ENCODE measurements around the gene BTBD19.
A peak's percentile ranks its signal among the peaks of the same experiment; 100 is the strongest.
"Not testable (repeated sequence)": the region's sequence is repeated elsewhere in the genome, so short reads cannot be mapped to it uniquely, and the experiment has no call there.

Gene BTBD19

GRCh38 chr1:44784094-44785028, 24.0 kb upstream of the BTBD19 start:
- H3K9ac ChIP-seq (ENCODE audit: low read depth, low read length), result peak overlapping the region; percentile 58

GRCh38 chr1:44785029-44785380, 23.3 kb upstream of the BTBD19 start:
- Histone ChIP-seq H3K36me3 (ENCODE audit: insufficient read depth, low read length) (no peaks in the 10 kb centered on the region; the same call in 1 of the 2 replicates), H3K4me1 (ENCODE audit: insufficient read depth, low read length) (peaks cover 21% of the 10 kb centered on the region), H3K9me3 (ENCODE audit: control insufficient read depth, insufficient read depth, low read length) (no peaks in the 10 kb centered on the region), H3K9ac (ENCODE audit: low read depth, low read length) (no peak overlapping the region)

More at GRCh38 chr1:44784094-44785028, 24.0 kb upstream of the BTBD19 start:
- H3K4me1 ChIP-seq (ENCODE audit: insufficient read depth, low read length), result peaks cover 21% of the 10 kb centered on the region
- H3K9me3 ChIP-seq (ENCODE audit: control insufficient read depth, insufficient read depth, low read length), result no peaks in the 10 kb centered on the region
- no peaks in the 10 kb centered on the region; the same call in 1 of the 2 replicates for H3K36me3 ChIP-seq (ENCODE audit: insufficient read depth, low read length)

GRCh38 chr1:44785501-44786137, 22.7 kb upstream of the BTBD19 start:
- H3K36me3 ChIP-seq (ENCODE audit: insufficient read depth, low read length), result no peaks in the 10 kb centered on the region
- no peaks in the 10 kb centered on the region for H3K9me3 ChIP-seq (ENCODE audit: control insufficient read depth, insufficient read depth, low read length)
- peaks cover 21% of the 10 kb centered on the region for H3K4me1 ChIP-seq (ENCODE audit: insufficient read depth, low read length)
- H3K9ac ChIP-seq (ENCODE audit: low read depth, low read length), result peak overlapping the region; percentile 49; the same call in 1 of the 2 replicates

GRCh38 chr1:44786138-44786840, 22.0 kb upstream of the BTBD19 start:
- Histone ChIP-seq H3K4me1 (ENCODE audit: insufficient read depth, low read length) (peaks cover 21% of the 10 kb centered on the region), H3K36me3 (ENCODE audit: insufficient read depth, low read length) (no peaks in the 10 kb centered on the region), H3K9me3 (ENCODE audit: control insufficient read depth, insufficient read depth, low read length) (no peaks in the 10 kb centered on the region), H3K9ac (ENCODE audit: low read depth, low read length) (peak overlapping the region; percentile 49)

GRCh38 chr1:44786841-44787426, 21.4 kb upstream of the BTBD19 start:
- Histone ChIP-seq H3K9me3 (ENCODE audit: control insufficient read depth, insufficient read depth, low read length) (no peaks in the 10 kb centered on the region), H3K36me3 (ENCODE audit: insufficient read depth, low read length) (no peaks in the 10 kb centered on the region), H3K4me1 (ENCODE audit: insufficient read depth, low read length) (peaks cover 21% of the 10 kb centered on the region), H3K9ac (ENCODE audit: low read depth, low read length) (peak overlapping the region; percentile 49)

GRCh38 chr1:44787506-44787905, 20.8 kb upstream of the BTBD19 start:
- Histone ChIP-seq H3K36me3 (ENCODE audit: insufficient read depth, low read length) (no peaks in the 10 kb centered on the region), H3K4me1 (ENCODE audit: insufficient read depth, low read length) (peaks cover 21% of the 10 kb centered on the region), H3K9me3 (ENCODE audit: control insufficient read depth, insufficient read depth, low read length) (no peaks in the 10 kb centered on the region), H3K9ac (ENCODE audit: low read depth, low read length) (no peak overlapping the region)

GRCh38 chr1:44788120-44788860, 20.0 kb upstream of the BTBD19 start, which contains the start of gene BEST4:
Gene BEST4 (minus strand): TSS chr1:44788170. CDS start chr1:44787705, 465 bp downstream.
- H3K9me3 ChIP-seq (ENCODE audit: control insufficient read depth, insufficient read depth, low read length), result no peaks in the 10 kb centered on the region
- H3K4me1 ChIP-seq (ENCODE audit: insufficient read depth, low read length), result peaks cover 29% of the 10 kb centered on the region
- H3K9ac ChIP-seq (ENCODE audit: low read depth, low read length), result no peak within 1 kb of the TSS
- H3K36me3 ChIP-seq (ENCODE audit: insufficient read depth, low read length), result no peaks in the 10 kb centered on the region

- Histone ChIP-seq H3K4me1 (ENCODE audit: insufficient read depth, low read length) (peaks cover 15% of the 10 kb centered on the region; the same call in 1 of the 2 replicates), H3K9me3 (ENCODE audit: control insufficient read depth, insufficient read depth, low read length) (no peaks in the 10 kb centered on the region), H3K9ac (ENCODE audit: low read depth, low read length) (no peak overlapping the region), H3K36me3 (ENCODE audit: insufficient read depth, low read length) (no peaks in the 10 kb centered on the region)
Measured at GRCh38 chr1:44790968-44791801, 17.1 kb upstream of the BTBD19 start.

GRCh38 chr1:44792736-44793502, 15.4 kb upstream of the BTBD19 start:
- no peaks in the 10 kb centered on the region for H3K36me3 ChIP-seq (ENCODE audit: insufficient read depth, low read length)
- peaks cover 9% of the 10 kb centered on the region; the same call in 1 of the 2 replicates for H3K4me1 ChIP-seq (ENCODE audit: insufficient read depth, low read length)
- no peak overlapping the region for H3K9ac ChIP-seq (ENCODE audit: low read depth, low read length)
- no peaks in the 10 kb centered on the region for H3K9me3 ChIP-seq (ENCODE audit: control insufficient read depth, insufficient read depth, low read length)

GRCh38 chr1:44797886-44798285, 10.4 kb upstream of the BTBD19 start:
- H3K4me1 ChIP-seq (ENCODE audit: insufficient read depth, low read length), result peaks cover 18% of the 10 kb centered on the region; the same call in 1 of the 2 replicates
- not testable (repeated sequence) for H3K36me3 ChIP-seq (ENCODE audit: insufficient read depth, low read length); H3K9me3 ChIP-seq (ENCODE audit: control insufficient read depth, insufficient read depth, low read length); H3K9ac ChIP-seq (ENCODE audit: low read depth, low read length)

- H3K36me3 ChIP-seq (ENCODE audit: insufficient read depth, low read length), result peaks cover 5% of the 10 kb centered on the region
- H3K4me1 ChIP-seq (ENCODE audit: insufficient read depth, low read length), result peaks cover 12% of the 10 kb centered on the region; the same call in 1 of the 2 replicates
- no peak overlapping the region for H3K9ac ChIP-seq (ENCODE audit: low read depth, low read length)
- H3K9me3 ChIP-seq (ENCODE audit: control insufficient read depth, insufficient read depth, low read length), result no peaks in the 10 kb centered on the region
Measured at GRCh38 chr1:44798481-44799365, 9.6 kb upstream of the BTBD19 start.

Data from ES-I3 (cell line).